GM11168 (cell line): ENCODE measurements around the gene CCL3.

Experiments used
- in situ Hi-C: fragments of 300-500 bp; cut with MboI; formaldehyde crosslinking; loops from one replicate; pipeline ENCODE4 v1.12.0; 2022; ENCODE audit warnings: low sequenced_read_pairs; ENCODE audit not compliant: unreplicated experiment

CCL3 gene

GRCh38 chr17:36057911-36058310, 32.0 kb downstream of the CCL3 start:
- in situ Hi-C loops = no loop called here

DNA sequence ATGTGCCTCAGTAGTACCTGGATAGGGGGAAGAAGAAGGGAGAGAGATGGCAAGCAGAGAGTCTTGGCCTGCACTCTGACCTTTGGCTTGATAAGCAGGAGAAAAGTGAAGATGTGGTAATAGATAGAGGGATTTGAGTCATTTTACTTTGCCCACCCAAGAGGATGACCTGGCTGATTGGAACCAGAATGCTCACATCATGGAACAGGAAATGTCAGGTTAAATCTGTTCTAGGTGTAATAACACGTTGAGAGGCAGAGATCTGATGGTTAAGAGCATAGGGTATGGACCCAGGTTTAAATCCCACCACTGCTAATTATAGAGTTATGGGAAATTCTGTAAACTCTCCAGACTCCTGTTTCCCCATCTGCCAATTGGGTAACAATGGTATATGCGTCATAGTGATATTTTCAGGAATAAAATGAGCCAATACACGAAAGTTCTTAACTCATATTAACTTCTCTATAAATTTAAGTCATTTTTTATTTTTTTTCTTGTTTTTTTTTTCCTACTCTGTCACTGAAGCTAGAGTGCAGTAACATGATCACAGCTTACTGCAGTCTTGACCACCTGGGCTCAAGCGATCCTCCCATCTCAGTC, 33.9 kb downstream of the CCL3 start:
- in situ Hi-C loops = no loop called here

- in situ Hi-C loops = no loop called here
Observed at GRCh38 chr17:36055171-36055570, 34.8 kb downstream of the CCL3 start.

DNA sequence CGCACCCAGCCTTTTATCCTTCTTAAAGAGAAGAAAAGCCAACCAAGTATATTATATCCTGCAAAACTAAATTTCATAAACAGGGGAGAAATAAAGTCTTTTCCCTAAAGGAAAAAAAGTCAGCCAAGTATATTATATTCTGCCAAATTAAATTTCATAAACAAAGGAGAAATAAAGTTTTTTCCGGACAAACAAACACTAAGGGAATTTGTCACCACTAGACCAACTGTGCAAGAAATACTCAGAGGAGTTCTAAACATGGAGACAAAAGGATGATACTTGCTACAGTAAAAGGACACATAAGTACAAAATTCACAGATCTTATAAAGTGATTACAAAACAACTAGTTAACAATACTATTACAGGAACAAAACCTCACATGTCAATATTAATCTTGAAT, 40.3 kb downstream of the CCL3 start:
- in situ Hi-C loops = no loop called here

DNA sequence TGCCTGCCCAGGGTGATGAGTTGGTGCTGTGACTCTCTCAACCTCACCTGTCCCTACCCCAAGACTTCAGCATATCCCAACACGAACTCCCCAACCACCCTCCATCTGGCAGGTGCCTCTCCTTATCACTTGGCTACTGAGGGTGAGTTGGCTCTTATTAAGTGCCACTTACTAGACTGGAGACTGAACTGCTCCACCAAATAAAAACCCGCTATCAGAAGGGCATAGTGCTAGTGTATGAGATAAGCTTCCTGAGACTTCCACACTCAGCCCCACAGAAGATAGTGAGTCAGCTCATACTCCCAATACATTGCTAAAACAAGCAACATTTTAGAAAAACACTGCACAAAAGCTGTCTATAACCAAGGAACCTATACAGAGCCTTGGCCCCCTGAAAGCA, 41.9 kb downstream of the CCL3 start:
- in situ Hi-C loops = no loop called here
